Erythroblast (primary cell): ENCODE results near the gene ZEB1.
"Not testable (repeated sequence)": the region's sequence is repeated elsewhere in the genome, so short reads cannot be mapped to it uniquely, and the experiment has no call there.

Experiments
- DNase-seq, 2 experiments: peaks; one replicate each; lab custom pipeline; 2025; lab: John Stamatoyannopoulos, UW
- GATA1 ChIP-seq: IDR thresholded peaks from 2 replicates; pipeline ENCODE4 v1.6.1; 2011; ENCODE audit warnings: low read depth, mild to moderate bottlenecking, control low read depth, low read length, moderate library complexity
- POLR2A ChIP-seq: IDR thresholded peaks from 2 replicates; pipeline ENCODE4 v1.6.1; 2011; ENCODE audit warnings: mild to moderate bottlenecking, low read length

Gene ZEB1

GRCh38 chr10:31343009-31343408, 24.0 kb downstream of the ZEB1 start:
- no peak for TF ChIP-seq GATA1
- TF ChIP-seq POLR2A = no peak
- DNase-seq = no peak

GRCh38 chr10:31343551-31343950, 24.5 kb downstream of the ZEB1 start:
- TF ChIP-seq POLR2A (no peak), GATA1 (no peak)
- no peak for DNase-seq

- DNase-seq = no peak
- no peak for TF ChIP-seq GATA1
These were observed 26.9 kb downstream of the ZEB1 start for GRCh38 chr10:31345886-31346285.

- DNase-seq = no peak
- TF ChIP-seq GATA1 (no peak), POLR2A (no peak)
These were observed 27.9 kb downstream of the ZEB1 start for GRCh38 chr10:31346953-31347352.

GRCh38 chr10:31347705-31348104, 28.7 kb downstream of the ZEB1 start:
- TF ChIP-seq GATA1 (no peak), POLR2A (no peak)
- DNase-seq = no peak

GRCh38 chr10:31350891-31351290, 31.9 kb downstream of the ZEB1 start:
- DNase-seq = no peak
- TF ChIP-seq GATA1 (no peak), POLR2A (no peak)

GRCh38 chr10:31352436-31353226, 33.6 kb downstream of the ZEB1 start:
- no peak for TF ChIP-seq POLR2A
- TF ChIP-seq GATA1 = no peak
- no peak for DNase-seq

- peak in 1 of 2 experiments; percentile 2 for DNase-seq
- TF ChIP-seq POLR2A (no peak), GATA1 (no peak)
These were observed 34.6 kb downstream of the ZEB1 start for GRCh38 chr10:31353574-31353973.

- TF ChIP-seq POLR2A (no peak), GATA1 (no peak)
- DNase-seq = no peak
These were observed 39.8 kb downstream of the ZEB1 start for GRCh38 chr10:31358688-31359330.

GRCh38 chr10:31359979-31360378, 41.0 kb downstream of the ZEB1 start:
- TF ChIP-seq GATA1 (no peak), POLR2A (no peak)

GRCh38 chr10:31361475-31361874, 42.5 kb downstream of the ZEB1 start:
- DNase-seq = not testable (repeated sequence)

More at GRCh38 chr10:31359979-31360378, 41.0 kb downstream of the ZEB1 start:
- DNase-seq = no peak

- DNase-seq = no peak
- no peak for TF ChIP-seq POLR2A
- TF ChIP-seq GATA1 = no peak
These were observed 43.1 kb downstream of the ZEB1 start for GRCh38 chr10:31362023-31362641.

- not testable (repeated sequence) for DNase-seq
These were observed 44.7 kb downstream of the ZEB1 start for GRCh38 chr10:31363696-31364095.

GRCh38 chr10:31364238-31364637, 45.2 kb downstream of the ZEB1 start:
- DNase-seq = not testable (repeated sequence)
